ENCODE measurements around the gene SIGLEC6.
A peak's percentile ranks its signal among the peaks of the same experiment; 100 is the strongest.

SIGLEC6 gene

GRCh38 chr19:51469629-51470028, 61.8 kb downstream of the SIGLEC6 start:
- Histone ChIP-seq H3K27ac (no peak overlapping the region), H3K9me3 (no peaks in the 10 kb centered on the region), H3K27me3 (no peaks in the 10 kb centered on the region), H3K36me3 (no peaks in the 10 kb centered on the region), H3K9ac (no peak overlapping the region), H3K4me3 (no peak overlapping the region), H3K4me2 (peak overlapping the region; percentile 25), H3K4me1 (peaks cover 28% of the 10 kb centered on the region), H4K20me1 (no peaks in the 10 kb centered on the region)
- TF ChIP-seq Cebpa-rat (IDR thresholded peaks at IDR 0.05): no peak

- Histone ChIP-seq H4K20me1 (no peaks in the 10 kb centered on the region), H3K27me3 (no peaks in the 10 kb centered on the region), H3K4me1 (peaks cover 28% of the 10 kb centered on the region), H3K4me3 (no peak overlapping the region), H3K27ac (no peak overlapping the region), H3K4me2 (peak overlapping the region; percentile 25), H3K9me3 (no peaks in the 10 kb centered on the region), H3K36me3 (no peaks in the 10 kb centered on the region), H3K9ac (no peak overlapping the region)
- TF ChIP-seq Cebpa-rat (IDR thresholded peaks at IDR 0.05): no peak
Observed at GRCh38 chr19:51469162-51469561, 62.3 kb downstream of the SIGLEC6 start.

- no peaks in the 10 kb centered on the region for H3K27me3 ChIP-seq
- no peaks in the 10 kb centered on the region for H4K20me1 ChIP-seq
- no peaks in the 10 kb centered on the region for H3K36me3 ChIP-seq
- H3K4me1 ChIP-seq: peaks cover 28% of the 10 kb centered on the region
- H3K4me2 ChIP-seq: peak overlapping the region; percentile 68
- H3K9ac ChIP-seq: no peak overlapping the region
- peak overlapping the region; percentile 56; the same call in 1 of the 2 replicates for H3K27ac ChIP-seq
- H3K4me3 ChIP-seq: no peak overlapping the region; the same call in 1 of the 2 replicates
- TF ChIP-seq Cebpa-rat (IDR thresholded peaks at IDR 0.05): no peak
- H3K9me3 ChIP-seq: no peaks in the 10 kb centered on the region
Observed at GRCh38 chr19:51468545-51468920, 62.9 kb downstream of the SIGLEC6 start.

GRCh38 chr19:51467864-51468544, 63.5 kb downstream of the SIGLEC6 start:
- peak overlapping the region; percentile 5 for H3K4me3 ChIP-seq
- no peaks in the 10 kb centered on the region for H3K9me3 ChIP-seq
- H4K20me1 ChIP-seq: no peaks in the 10 kb centered on the region
- H3K36me3 ChIP-seq: no peaks in the 10 kb centered on the region
- H3K9ac ChIP-seq: no peak overlapping the region
- H3K27ac ChIP-seq: peak overlapping the region; percentile 56; the same call in 1 of the 2 replicates
- no peak for TF ChIP-seq Cebpa-rat (IDR thresholded peaks at IDR 0.05)
- peak overlapping the region; percentile 68 for H3K4me2 ChIP-seq
- peaks cover 28% of the 10 kb centered on the region for H3K4me1 ChIP-seq
- peaks cover under 1% of the 10 kb centered on the region; the same call in 1 of the 2 replicates for H3K27me3 ChIP-seq

Measured in BLaER1 (cell line).